ENCODE data around the gene IGSF21.

Gene IGSF21

GRCh38 chr1:18103788-18104421 lies 3.7 kb upstream of the IGSF21 start:
- TF ChIP-seq CTCF (IDR thresholded peaks at IDR 0.05; ENCODE audit: low read length, missing control alignments), result no peak
- DNase-seq (ENCODE audit: low read depth), result no peak
- no peak overlapping the region for H3K4me3 ChIP-seq (replicated peaks; ENCODE audit: low read depth, low read length)

GRCh38 chr1:18104546-18105100 lies 3.0 kb upstream of the IGSF21 start:
- TF ChIP-seq CTCF (IDR thresholded peaks at IDR 0.05; ENCODE audit: low read length, missing control alignments), result no peak
- DNase-seq (ENCODE audit: low read depth), result no peak

DNA sequence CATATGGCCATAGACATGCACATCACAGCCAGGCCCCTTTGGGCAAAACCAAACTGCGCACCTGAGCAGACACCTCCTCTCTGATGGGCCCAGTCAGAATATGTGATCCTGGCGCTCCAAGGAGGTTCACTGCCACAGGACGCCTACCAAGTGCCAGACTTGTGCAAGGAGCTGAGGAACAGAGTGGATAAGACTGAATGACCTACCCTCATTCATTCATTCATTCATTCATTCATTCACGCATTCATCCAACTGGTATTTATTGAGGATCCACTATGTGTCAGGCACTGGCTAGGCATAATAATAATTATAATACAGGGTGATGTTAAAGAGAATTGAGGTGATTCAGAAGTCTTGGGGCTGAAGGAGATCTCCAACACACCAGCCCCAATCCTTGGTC lies 2.4 kb upstream of the IGSF21 start:
- H3K4me3 ChIP-seq (replicated peaks; ENCODE audit: low read depth, low read length), result no peak overlapping the region
- TF ChIP-seq CTCF (IDR thresholded peaks at IDR 0.05; ENCODE audit: low read length, missing control alignments), result no peak
- no peak for DNase-seq (ENCODE audit: low read depth)

More at GRCh38 chr1:18104546-18105100, 3.0 kb upstream of the IGSF21 start:
- no peak overlapping the region for H3K4me3 ChIP-seq (replicated peaks; ENCODE audit: low read depth, low read length)

DNA sequence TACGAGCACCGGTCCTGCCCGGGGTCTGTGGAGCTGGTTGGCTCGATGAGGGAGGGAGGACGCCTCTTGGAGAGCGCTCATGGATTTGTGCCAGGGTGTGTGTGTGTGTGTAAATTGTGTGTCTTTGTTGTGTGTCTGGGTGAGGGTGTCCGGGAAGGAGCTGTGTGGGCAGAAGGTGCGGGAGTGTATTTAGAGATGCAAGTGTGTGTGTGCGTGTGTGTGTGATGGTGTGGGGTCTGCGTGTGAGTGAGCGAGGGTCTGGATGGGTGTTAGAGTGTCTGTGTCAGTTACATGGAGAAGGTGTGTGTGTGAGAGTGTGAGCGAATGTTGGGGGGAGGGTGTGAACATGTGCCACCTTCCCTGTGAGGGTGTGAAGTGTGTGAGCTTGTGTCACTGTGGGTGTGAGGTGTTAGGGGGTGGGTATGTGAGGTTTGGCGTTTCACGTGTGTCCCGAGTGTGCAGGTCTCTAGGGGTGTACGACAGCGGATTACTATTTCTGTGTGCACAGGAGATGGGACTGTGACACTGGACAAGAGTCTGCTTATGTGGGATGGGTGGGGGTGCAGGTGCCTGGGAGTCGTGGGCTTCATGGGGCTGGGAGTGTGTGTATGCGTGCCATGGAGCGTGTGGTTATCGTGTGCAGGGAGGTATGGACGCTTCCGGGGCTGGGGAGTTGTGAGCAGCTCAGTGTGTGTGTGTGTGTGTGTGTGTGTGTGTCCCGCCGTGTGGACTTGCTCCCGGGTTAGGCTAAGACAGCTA lies 880 bp downstream of the IGSF21 start:
- no peak overlapping the region for H3K4me3 ChIP-seq (replicated peaks; ENCODE audit: low read depth, low read length)
- no peak for TF ChIP-seq CTCF (IDR thresholded peaks at IDR 0.05; ENCODE audit: low read length, missing control alignments)
- no peak for DNase-seq (ENCODE audit: low read depth)

GRCh38 chr1:18109058-18109755 lies 1.6 kb downstream of the IGSF21 start:
- DNase-seq (ENCODE audit: low read depth), result no peak
- H3K4me3 ChIP-seq (replicated peaks; ENCODE audit: low read depth, low read length), result no peak overlapping the region
- TF ChIP-seq CTCF (IDR thresholded peaks at IDR 0.05; ENCODE audit: low read length, missing control alignments), result no peak

GRCh38 chr1:18109756-18110597 lies 2.4 kb downstream of the IGSF21 start:
- DNase-seq (ENCODE audit: low read depth), result no peak
- TF ChIP-seq CTCF (IDR thresholded peaks at IDR 0.05; ENCODE audit: low read length, missing control alignments), result no peak
- no peak overlapping the region for H3K4me3 ChIP-seq (replicated peaks; ENCODE audit: low read depth, low read length)

Data from fibroblast of pulmonary artery (primary cell).